Stimulated activated CD8-positive, alpha-beta memory T cell treated with anti-CD3 and anti-CD28 coated beads, Interleukin-4, amount 100 ng/mL, for 1 hour (primary cell): ENCODE results near the gene FBP1.

Experiments used
- DNase-seq, 2 donors: peaks; one replicate each; pipeline ENCODE4 v3.0.0-alpha.2; 2020; ENCODE audit warnings: low read depth in 2 of 2, low spot score in 1 of 2

Gene FBP1

GRCh38 chr9:94657021-94657725 lies 17.9 kb upstream of the FBP1 start:
- no peak for DNase-seq

- no peak for DNase-seq
Measured at GRCh38 chr9:94656200-94656599, 16.9 kb upstream of the FBP1 start.

GRCh38 chr9:94655739-94656138 lies 16.4 kb upstream of the FBP1 start:
- no peak for DNase-seq

- no peak for DNase-seq
Measured at GRCh38 chr9:94654165-94654894, 15.0 kb upstream of the FBP1 start.

- DNase-seq = no peak
Measured at GRCh38 chr9:94650949-94651348, 11.6 kb upstream of the FBP1 start.

GRCh38 chr9:94649100-94649819 lies 9.9 kb upstream of the FBP1 start:
- no peak for DNase-seq

- DNase-seq = no peak
Measured at GRCh38 chr9:94648185-94648584, 8.9 kb upstream of the FBP1 start.

GRCh38 chr9:94645901-94646300 lies 6.6 kb upstream of the FBP1 start:
- DNase-seq = no peak

GRCh38 chr9:94644543-94644942 lies 5.2 kb upstream of the FBP1 start:
- DNase-seq = no peak

- no peak for DNase-seq
Measured at GRCh38 chr9:94643741-94644140, 4.4 kb upstream of the FBP1 start.

- DNase-seq = no peak
Measured at GRCh38 chr9:94643176-94643575, 3.9 kb upstream of the FBP1 start.

- DNase-seq = no peak
Measured at GRCh38 chr9:94642501-94642900, 3.2 kb upstream of the FBP1 start.

- no peak for DNase-seq
Measured at GRCh38 chr9:94639999-94640376, 670 bp upstream of the FBP1 start.

GRCh38 chr9:94638335-94639060 lies 820 bp downstream of the FBP1 start:
- DNase-seq = no peak

- DNase-seq = no peak
Measured at GRCh38 chr9:94632737-94633136, 6.6 kb downstream of the FBP1 start.

GRCh38 chr9:94631599-94631998 lies 7.7 kb downstream of the FBP1 start:
- DNase-seq = no peak

- DNase-seq = no peak
Measured at GRCh38 chr9:94630833-94631232, 8.5 kb downstream of the FBP1 start.

GRCh38 chr9:94630281-94630680 lies 9.0 kb downstream of the FBP1 start:
- no peak for DNase-seq

GRCh38 chr9:94627287-94627686 lies 12.0 kb downstream of the FBP1 start:
- DNase-seq = no peak

GRCh38 chr9:94625835-94626234 lies 13.5 kb downstream of the FBP1 start:
- DNase-seq = no peak

GRCh38 chr9:94624629-94625028 lies 14.7 kb downstream of the FBP1 start:
- DNase-seq = no peak

GRCh38 chr9:94623253-94623652 lies 16.1 kb downstream of the FBP1 start:
- no peak for DNase-seq
